ENCODE data around the gene DNER. TPM values are rescaled to one million over a fixed set of nuclear protein-coding genes. Genes with fewer than 3 reads are reported as not detected.
A peak's percentile ranks its signal among the peaks of the same experiment; 100 is the strongest.
"Not testable (repeated sequence)": the region's sequence is repeated elsewhere in the genome, so short reads cannot be mapped to it uniquely, and the experiment has no call there.

DNER gene
- total and polyA plus RNA-seq, 2 of the 4 experiments (the other 2 are of a cell fraction) = under 0.01 to 0.14 TPM

DNA sequence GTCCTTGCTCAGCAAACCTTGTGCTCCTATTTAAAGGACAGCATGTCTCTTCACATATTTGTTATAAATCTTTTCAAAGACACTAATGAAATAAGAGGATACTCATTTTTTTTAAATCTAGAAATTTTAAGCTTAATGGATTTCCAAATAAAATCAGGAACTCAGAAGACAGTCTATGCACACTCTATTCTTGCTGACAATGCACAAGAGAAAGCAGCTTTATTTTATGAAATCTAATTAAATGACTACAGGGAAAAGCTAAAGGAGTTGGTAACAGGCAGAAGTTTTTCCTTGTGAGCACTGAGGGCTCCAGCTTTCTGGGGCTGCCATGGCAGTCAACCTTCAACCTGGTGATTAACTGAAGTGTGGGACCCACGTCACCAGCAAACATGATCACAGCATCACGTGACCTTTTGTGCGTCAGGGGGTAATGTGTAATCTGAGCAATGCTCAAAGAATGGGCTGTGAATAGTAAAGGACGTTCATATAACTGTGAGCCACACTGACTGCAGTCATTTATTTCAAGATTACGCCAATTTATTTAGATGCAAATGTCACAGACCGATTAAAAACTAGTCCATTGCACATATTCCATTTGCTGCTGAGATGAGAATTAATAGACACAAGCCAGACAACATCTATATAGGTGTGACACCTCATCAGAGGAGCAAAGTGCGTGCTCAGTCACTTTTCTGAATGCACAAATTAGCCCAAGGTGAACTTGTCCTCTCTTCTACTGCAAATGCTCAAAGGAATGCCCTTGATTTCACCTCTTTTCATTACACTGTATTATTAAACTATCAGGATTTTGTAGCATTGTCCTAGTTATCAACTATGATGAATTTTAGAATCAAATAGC is 11.6 kb upstream of the DNER start (continued):
- no peak for TF ChIP-seq RAD21 (IDR thresholded peaks at IDR 0.05; ENCODE audit: low read length)
- TF ChIP-seq FOS (IDR thresholded peaks at IDR 0.05; ENCODE audit: low read depth, low read length) = peak; percentile 62

DNA sequence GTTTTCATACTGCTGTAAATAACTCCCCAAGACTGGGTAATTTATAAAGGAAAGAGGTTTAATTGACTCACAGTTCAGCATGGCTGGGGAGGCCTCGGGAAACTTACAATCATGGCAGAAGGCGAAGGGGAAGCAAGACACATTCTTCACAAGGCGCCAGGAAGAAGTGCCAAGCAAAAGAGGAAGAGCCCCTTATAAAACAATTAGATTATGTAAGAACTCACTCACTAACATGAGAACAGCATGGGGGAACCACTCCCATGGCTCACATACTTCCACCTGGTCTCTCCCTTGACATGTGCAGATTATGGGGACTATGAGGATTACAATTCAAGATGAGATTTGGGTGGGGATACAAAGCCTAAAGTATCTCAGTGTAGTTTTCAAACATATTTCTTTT is 8.8 kb upstream of the DNER start:
- H2AFZ ChIP-seq (replicated peaks; ENCODE audit: low read length, poor library complexity); H3K79me1 ChIP-seq (ENCODE audit: low read depth in 1 of 2, low read length in 2 of 2); H2BK15ac ChIP-seq (ENCODE audit: low read depth, low read length); H4K8ac ChIP-seq (ENCODE audit: low read depth in 2 of 2, low read length in 2 of 2); POLR2A ChIA-PET (ENCODE audit: unreplicated experiment); CTCF ChIA-PET; H2BK5ac ChIP-seq (ENCODE audit: low read depth, low read length, poor library complexity, severe bottlenecking); H4K20me1 ChIP-seq (ENCODE audit: insufficient read depth, low read length); H3K56ac ChIP-seq (ENCODE audit: extremely low read depth, insufficient read depth, low read length); H4K91ac ChIP-seq (ENCODE audit: insufficient read depth, low read depth, low read length); H3K9me1 ChIP-seq (ENCODE audit: insufficient read depth, low read length); in situ Hi-C loops (cut with MboI; ENCODE audit: low sequenced_read_pairs); DNase-seq; H3K4me1 ChIP-seq (ENCODE audit: control insufficient read depth, insufficient read depth, low read length); H4K5ac ChIP-seq (ENCODE audit: low read depth, low read length); H3K36me3 ChIP-seq (ENCODE audit: control insufficient read depth, insufficient read depth, low read length); dilution Hi-C loops (cut with HindIII; ENCODE audit: low sequenced_read_pairs, unreplicated experiment); H3K27me3 ChIP-seq (ENCODE audit: control insufficient read depth, insufficient read depth, low read length); H3K23ac ChIP-seq (ENCODE audit: low read depth, low read length); ATAC-seq (ENCODE audit: low read depth); H2AK5ac ChIP-seq (ENCODE audit: low read depth, low read length); H3K14ac ChIP-seq (replicated peaks; ENCODE audit: low read depth, low read length); H3K4me3 ChIP-seq (ENCODE audit: insufficient read depth, low read depth, low read length); BruUV-seq (replicated peaks); H3K9ac ChIP-seq (ENCODE audit: low read depth, low read length); H3K4ac ChIP-seq (ENCODE audit: low read depth, low read length); H3K9me3 ChIP-seq (ENCODE audit: control insufficient read depth, insufficient read depth, low read length); H2AK9ac ChIP-seq (replicated peaks; ENCODE audit: low read depth, low read length, poor library complexity); H3K18ac ChIP-seq (ENCODE audit: low read depth, low read length); H3K27ac ChIP-seq (ENCODE audit: insufficient read depth, low read length); H2BK20ac ChIP-seq (ENCODE audit: low read depth, low read length); H3K4me2 ChIP-seq (ENCODE audit: low read depth, low read length); intact Hi-C loops (cut with micrococcal nuclease); H2BK120ac ChIP-seq (ENCODE audit: low read depth, low read length): not testable (repeated sequence)
- WGBS, 2 experiments (ENCODE audit: extremely low coverage in 2 of 2, insufficient read length in 1 of 2) = no CpG with 5 or more reads among the region's 3 CpGs

Measured in IMR-90 (cell line).